Measurements from ENCODE around the gene ARHGAP15.

ARHGAP15 gene

DNA sequence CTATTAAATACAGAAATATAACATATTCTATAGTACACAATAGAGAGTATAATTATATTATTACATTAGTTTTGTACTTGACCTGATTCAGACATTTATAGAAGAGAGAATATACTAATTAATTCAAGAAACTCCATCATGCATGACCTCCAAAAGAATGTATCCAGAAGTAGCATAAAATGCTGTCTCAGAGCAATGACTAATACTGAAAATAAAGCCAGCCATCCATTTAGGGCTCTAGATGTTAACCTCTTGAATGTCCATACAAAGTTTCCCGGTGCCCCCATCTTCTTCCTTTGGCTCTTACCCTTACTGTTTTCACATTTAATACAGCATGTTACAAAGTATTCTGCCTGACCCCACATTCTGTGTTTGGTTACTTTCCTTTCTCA, 102.0 kb downstream of the ARHGAP15 start:
- TF ChIP-seq, protein P1, sequence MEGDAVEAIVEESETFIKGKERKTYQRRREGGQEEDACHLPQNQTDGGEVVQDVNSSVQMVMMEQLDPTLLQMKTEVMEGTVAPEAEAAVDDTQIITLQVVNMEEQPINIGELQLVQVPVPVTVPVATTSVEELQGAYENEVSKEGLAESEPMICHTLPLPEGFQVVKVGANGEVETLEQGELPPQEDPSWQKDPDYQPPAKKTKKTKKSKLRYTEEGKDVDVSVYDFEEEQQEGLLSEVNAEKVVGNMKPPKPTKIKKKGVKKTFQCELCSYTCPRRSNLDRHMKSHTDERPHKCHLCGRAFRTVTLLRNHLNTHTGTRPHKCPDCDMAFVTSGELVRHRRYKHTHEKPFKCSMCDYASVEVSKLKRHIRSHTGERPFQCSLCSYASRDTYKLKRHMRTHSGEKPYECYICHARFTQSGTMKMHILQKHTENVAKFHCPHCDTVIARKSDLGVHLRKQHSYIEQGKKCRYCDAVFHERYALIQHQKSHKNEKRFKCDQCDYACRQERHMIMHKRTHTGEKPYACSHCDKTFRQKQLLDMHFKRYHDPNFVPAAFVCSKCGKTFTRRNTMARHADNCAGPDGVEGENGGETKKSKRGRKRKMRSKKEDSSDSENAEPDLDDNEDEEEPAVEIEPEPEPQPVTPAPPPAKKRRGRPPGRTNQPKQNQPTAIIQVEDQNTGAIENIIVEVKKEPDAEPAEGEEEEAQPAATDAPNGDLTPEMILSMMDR (conservative IDR thresholded peaks at IDR 0.05; ENCODE audit: low read depth), result no peak
- POLR2A ChIA-PET (ENCODE audit: low non-redundant PET), result no interaction called here

DNA sequence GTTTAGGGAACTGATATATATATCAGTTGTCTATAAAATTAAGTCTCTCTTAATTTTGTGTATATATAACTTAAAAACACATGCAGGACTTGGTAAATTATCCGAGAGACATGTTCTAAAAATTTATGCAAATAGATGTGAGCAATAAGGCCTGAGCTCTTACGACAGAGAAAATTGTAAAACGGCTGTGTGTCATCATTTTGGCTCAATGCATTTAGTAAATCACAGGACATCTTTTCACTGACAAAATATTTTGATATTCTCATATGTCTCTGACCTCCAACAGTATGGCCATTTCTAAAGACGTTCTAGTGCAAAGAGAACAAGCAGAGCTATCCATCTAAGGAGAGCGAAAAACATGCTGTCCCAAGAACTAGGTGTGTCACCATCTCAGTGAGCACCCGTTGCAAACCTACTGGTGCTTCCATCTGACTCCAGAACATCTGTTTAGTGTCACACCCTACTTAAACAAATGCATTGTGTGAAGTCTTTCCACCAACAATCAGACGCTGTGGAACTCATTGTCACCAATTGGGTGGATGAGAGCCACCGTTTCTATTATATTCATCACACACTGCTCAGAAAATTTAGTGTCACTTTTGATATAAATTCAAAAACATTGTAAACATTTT, 108.0 kb downstream of the ARHGAP15 start:
- TF ChIP-seq, protein P1 (conservative IDR thresholded peaks at IDR 0.05; ENCODE audit: low read depth), result no peak
- CTCF ChIA-PET, result no interaction called here
- POLR2A ChIA-PET (ENCODE audit: low non-redundant PET), result no interaction called here

More for the DNA sequence above, 102.0 kb downstream of the ARHGAP15 start:
- DNase-seq (ENCODE audit: low spot score), result no peak
- CTCF ChIA-PET, result no interaction called here
- H3K27ac ChIP-seq, result no peak overlapping the region

DNA sequence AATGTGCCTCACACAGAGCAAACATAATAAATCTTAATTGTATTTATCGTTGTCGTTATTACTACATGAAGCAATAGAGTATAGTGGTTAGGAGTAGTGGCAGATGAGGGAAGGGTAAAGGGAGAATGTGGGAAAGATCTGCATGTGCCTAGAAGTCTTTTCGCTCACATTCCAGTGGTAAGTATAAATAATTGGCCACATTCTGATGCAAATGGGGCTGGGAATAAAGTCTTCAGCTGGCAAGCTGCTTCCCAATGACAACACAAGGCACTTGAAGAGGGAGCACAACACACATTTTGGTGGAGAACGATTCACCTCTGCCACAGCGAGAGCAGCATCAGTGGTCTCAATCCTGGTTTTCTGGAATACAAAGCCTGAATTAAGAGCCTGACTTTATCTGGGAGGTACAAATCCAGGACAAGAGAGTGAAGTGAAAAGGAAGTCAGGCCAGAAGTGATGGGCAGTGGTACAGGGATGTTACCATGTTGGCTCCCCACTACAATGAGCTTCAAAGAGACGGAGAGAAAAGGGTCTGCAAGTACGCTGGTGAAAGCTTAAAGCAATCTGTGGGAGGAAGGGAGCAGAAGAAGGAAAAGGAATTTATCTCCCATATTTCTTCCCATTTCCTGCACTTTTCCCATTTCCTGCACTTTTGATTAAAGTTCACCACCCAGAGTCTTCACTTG, 112.3 kb downstream of the ARHGAP15 start:
- DNase-seq (ENCODE audit: low spot score), result no peak
- ChIA-PET CTCF (interaction anchor here (0.5 kb wide), 1 partner anchor 18 kb away, joined by 3 read pairs; no protein-coding TSS in a partner anchor), POLR2A (ENCODE audit: low non-redundant PET) (no interaction called here)
- TF ChIP-seq, protein P1 (conservative IDR thresholded peaks at IDR 0.05; ENCODE audit: low read depth), result no peak
- H3K27ac ChIP-seq, result no peak overlapping the region

More for the DNA sequence above, 108.0 kb downstream of the ARHGAP15 start:
- no peak overlapping the region for H3K27ac ChIP-seq
- DNase-seq (ENCODE audit: low spot score), result no peak

DNA sequence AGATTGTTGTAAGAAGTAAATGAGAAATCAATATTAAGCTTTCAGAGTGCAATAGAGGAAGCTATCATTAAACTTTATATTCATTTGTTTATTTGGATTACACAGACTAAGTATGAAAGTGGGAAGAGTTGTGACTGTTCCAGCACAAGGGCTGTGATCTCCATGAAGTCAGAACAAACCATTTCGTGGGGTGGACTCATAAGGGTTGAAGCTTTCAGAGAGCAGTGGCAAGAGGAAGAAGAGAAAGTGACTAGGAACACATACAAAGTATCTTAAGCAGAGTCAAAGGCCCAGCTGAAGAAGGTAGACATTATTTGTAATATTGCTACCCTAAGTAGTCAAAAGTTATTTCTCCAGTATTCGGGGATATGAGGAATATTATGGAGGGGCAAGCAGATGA, 117.0 kb downstream of the ARHGAP15 start:
- ChIA-PET POLR2A (ENCODE audit: low non-redundant PET) (no interaction called here), CTCF (interaction anchor here (0.6 kb wide), 1 partner anchor 17 kb away, joined by 3 read pairs; no protein-coding TSS in a partner anchor)

DNA sequence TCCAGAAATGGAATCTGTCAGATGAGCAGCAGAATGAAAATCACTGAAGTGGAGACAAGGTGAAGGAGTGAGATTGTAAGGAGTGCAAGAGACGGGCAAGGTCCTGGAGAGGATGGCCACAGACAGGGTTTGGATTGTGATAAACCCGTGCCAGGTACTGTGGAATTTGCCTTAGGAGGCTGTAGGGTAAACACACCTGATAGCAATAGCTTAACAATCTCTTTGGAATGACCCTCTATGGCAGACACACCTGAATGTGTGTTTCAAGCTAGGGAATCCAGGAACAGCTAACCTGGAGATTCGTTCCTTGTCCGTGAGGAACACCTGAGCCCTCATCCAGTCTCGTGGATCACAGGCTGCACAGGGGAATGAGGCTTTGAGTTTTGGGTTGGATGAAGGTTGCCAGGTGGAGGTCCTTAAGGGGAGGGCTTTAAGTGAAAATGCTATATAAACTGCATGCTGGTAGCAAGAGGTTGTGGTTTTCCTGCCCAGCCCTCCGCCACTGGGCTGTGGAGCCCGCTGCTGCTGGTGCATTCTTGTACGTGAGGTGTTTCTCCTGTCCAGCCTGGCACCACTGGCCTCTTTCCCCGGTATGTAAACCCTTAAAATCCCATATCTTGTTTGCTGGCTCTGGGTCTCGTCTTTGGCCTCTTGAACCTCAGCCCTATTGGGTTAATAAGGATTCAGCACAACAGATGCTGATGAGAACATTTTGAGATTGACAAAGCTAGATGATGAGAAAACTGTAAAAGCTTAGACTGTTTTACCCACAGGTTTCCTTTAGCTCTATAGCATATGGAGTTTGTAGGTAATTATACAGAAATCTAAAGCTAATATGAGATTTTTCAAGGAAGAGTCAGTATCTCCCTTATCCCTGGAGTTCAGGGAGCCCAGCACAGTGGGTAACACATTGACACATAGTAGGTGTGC, 117.9 kb downstream of the ARHGAP15 start:
- no peak overlapping the region for H3K27ac ChIP-seq
- TF ChIP-seq, protein P1 (conservative IDR thresholded peaks at IDR 0.05; ENCODE audit: low read depth), result no peak
- ChIA-PET POLR2A (ENCODE audit: low non-redundant PET) (no interaction called here), CTCF (interaction anchor here (0.6 to 0.7 kb wide), 2 partner anchors 17 to 454 kb away, joined by 3 read pairs; no protein-coding TSS in a partner anchor)
- no peak for DNase-seq (ENCODE audit: low spot score)

More for the DNA sequence above, 117.0 kb downstream of the ARHGAP15 start:
- no peak overlapping the region for H3K27ac ChIP-seq
- TF ChIP-seq, protein P1 (conservative IDR thresholded peaks at IDR 0.05; ENCODE audit: low read depth), result no peak
- no peak for DNase-seq (ENCODE audit: low spot score)

DNA sequence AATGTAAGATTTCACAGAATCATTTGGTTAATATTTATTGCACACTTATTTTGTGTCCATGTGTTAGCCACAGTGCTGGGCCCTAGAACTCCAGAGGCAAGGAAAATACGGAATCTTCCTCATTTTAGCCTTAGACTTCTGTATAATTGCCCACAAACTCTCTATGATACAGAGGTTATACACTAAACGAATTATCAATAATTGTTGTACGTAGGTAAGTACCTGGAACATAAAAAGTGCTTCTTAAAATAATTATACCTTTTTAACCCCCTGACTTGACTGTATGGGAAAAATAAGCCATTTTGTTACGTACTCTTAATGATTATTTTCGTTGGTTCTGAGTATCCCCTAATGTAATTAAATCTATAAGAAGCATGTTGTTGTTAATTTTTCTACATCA, 119.4 kb downstream of the ARHGAP15 start:
- CTCF ChIA-PET, result interaction anchor here (0.7 kb wide), 1 partner anchor 148 kb away, joined by 3 read pairs; no protein-coding TSS in a partner anchor
- no peak overlapping the region for H3K27ac ChIP-seq
- POLR2A ChIA-PET (ENCODE audit: low non-redundant PET), result no interaction called here
- TF ChIP-seq, protein P1 (conservative IDR thresholded peaks at IDR 0.05; ENCODE audit: low read depth), result no peak
- DNase-seq (ENCODE audit: low spot score), result no peak

Measured in RWPE1 (cell line).